GM10847 (cell line): ENCODE results near the gene COMMD8.

Experiments
- POLR2A ChIP-seq: IDR thresholded peaks from 2 replicates; pipeline ENCODE4 v1.6.1; 2011; ENCODE audit not compliant: insufficient read length; ENCODE audit errors: extremely low read depth

Gene COMMD8

DNA sequence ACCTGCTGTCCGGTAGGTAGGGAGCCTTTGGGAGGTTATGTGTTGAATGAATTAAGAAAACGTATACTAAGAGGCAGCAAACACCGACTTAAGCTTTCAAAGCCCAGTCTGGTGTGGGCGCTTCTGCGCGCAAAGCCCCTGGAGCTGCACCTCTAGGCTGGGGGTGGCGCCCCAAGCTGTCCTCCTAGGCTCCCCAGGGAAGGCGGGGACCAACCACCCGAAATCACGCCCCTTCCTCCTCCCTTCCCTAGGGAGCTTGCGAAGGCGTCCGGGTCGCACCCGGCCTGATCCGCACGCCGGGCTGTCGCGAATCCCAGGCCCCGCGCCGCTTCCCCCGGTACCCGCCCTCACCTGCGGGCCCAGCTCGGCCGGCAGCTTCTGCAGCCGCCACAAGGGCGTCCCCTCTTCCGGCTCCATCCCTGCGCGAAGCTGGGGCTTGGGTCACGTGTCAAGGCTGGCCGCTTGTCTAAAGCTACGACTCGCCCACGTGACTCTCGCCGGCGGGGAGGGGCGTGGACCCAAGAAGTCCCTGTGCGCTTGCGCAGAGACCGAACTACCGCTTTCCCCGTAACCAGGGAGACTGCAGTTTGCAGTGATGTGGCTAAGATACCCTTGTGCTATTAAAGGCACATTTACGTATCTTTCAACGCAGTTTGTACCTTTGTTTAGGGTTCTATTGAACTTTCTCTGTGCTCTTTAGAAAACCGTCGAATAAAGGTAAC lies at the start of gene COMMD8:
TSS of gene COMMD8 (minus strand) at position 468 of the 722 bp plus-strand sequence. CDS start at position 417, 51 bp downstream.
- TF ChIP-seq POLR2A, result peak; percentile 86

DNA sequence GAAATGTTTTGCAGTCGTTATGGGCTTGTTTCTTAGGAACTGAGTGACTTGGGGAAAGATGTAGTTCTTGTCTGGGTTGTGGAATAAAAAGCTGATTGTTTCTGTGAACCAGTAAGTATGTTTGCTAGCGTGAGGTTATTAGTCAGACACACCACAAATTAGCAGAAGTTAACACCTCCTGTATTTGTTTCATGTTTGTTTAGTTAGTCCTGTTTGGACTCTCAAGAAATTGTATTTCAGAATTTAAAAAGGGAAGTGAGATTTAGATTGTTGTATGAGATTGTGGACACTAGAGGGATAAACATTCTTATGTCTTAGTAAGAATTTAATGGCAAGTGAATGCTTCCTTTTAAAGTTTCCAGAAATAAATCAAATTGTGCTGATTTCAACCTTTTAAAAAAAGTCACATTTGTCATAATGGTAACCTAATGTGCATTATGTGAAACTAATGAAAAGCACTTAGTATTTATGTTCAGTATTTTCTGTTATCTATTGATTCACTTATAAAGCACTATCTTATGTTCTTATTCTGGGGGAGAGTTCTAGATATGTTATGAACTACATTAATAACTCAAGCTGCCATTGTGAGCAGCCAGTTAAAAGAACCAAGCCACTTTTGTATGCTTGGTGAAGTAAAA lies 47.1 kb upstream of the COMMD8 start:
- TF ChIP-seq POLR2A, result no peak

GRCh38 chr4:47505666-47506065 lies 42.2 kb upstream of the COMMD8 start:
- no peak for TF ChIP-seq POLR2A

- no peak for TF ChIP-seq POLR2A
Observed at GRCh38 chr4:47505147-47505546, 41.6 kb upstream of the COMMD8 start.

DNA sequence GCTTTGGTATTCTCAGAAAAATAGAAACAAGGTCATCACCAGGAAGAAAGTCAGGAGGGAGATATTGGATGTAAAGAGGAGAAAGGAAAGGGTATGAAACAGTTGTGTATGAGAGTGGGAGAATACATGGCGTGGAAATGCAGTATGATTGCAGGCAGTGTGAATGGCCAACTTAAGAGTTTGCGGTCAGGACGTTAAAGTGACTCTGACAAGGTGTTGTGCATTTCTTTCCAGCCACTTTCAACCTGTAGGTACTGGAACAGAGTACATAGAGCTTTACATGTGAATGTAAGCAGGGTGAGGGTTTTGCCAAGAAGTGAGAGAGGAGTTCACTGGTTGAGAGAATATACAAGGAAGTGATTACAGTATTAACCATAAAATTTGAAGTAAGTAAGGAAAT lies 37.3 kb upstream of the COMMD8 start:
- TF ChIP-seq POLR2A, result no peak

- no peak for TF ChIP-seq POLR2A
Observed at GRCh38 chr4:47499700-47500099, 36.2 kb upstream of the COMMD8 start.

DNA sequence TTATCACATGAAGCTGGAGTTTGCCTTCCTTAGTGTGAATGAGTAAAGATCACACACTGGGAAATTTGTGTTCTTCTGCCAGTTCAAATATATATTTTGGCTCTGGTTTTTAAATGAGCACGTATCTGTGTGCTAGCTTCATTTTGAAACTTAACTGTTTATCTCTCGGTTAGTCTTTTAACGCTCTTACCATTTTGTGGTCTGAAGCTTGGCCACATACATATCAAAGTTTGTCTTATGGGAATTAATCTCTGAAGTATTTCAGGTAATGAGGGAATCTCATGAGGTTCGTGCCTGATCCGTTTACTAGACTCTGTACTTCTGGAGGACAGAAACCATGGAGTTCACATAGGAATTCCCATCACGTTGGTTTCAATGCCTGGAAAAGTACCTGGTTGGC lies 35.4 kb upstream of the COMMD8 start:
- no peak for TF ChIP-seq POLR2A

DNA sequence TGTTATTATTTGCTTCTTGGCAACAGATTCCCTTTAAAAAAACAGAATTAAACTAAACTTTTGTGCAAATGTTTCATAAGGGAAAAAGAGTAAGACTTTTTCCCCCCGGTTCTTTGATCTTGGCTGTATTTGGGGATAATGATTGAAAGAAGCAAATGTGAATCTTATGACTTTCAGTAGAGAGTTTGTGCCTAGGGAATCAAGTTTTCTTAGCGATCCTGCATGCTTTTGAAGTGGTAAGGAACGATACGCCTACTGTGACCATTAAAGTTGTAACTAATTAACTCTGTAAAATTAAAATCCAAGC lies 30.6 kb upstream of the COMMD8 start:
- TF ChIP-seq POLR2A, result no peak

- TF ChIP-seq POLR2A, result no peak
Observed at GRCh38 chr4:47493238-47494123, 30.0 kb upstream of the COMMD8 start.

DNA sequence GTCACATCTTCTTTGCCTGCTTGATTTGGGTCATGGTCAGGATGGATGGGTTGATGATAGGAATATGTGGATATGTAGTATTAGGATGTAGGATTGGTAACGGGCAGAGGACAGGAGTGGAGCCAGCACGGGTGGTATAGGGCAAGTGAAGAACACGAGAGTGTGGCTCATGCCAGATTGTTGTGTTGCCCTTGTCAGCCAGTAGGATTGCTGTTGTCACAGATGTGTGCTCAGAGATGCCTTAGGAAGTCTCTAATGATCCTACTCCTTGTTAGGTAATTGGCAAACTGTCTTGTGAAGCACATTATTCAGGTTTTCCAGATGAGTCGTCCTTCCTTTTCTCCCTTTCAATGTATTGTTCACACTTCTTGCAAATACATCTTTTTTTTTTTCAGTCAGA lies 27.0 kb upstream of the COMMD8 start:
- TF ChIP-seq POLR2A, result no peak

GRCh38 chr4:47488706-47489105 lies 25.2 kb upstream of the COMMD8 start:
- no peak for TF ChIP-seq POLR2A

- TF ChIP-seq POLR2A, result no peak
Observed at GRCh38 chr4:47486231-47486673, 22.8 kb upstream of the COMMD8 start.

DNA sequence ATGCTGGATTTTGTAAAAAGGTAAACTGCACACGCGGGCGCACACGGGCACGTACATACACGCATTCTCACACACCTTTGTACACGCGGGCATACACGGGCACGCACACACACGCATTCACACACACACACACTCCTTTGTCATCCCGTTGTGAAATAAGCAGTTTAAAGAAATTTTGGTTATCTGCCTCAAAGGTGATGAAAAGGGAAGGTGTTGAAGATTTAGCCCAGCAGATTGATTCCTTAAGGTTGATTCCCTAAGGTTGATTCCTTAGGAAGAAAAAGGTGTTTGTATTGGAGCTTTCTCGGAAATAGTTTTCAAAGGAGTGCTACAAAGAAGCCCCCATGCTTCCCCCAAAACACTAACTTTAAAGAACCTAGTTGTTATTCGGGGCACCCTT lies 22.3 kb upstream of the COMMD8 start:
- no peak for TF ChIP-seq POLR2A

- TF ChIP-seq POLR2A, result peak; percentile 90
Observed at GRCh38 chr4:47485047-47485692, 21.7 kb upstream of the COMMD8 start, which contains the start of gene ATP10D. ATP10D (plus strand) TSS chr4:47485275; CDS start chr4:47512541, 27,266 bp downstream.

- no peak for TF ChIP-seq POLR2A
Observed at GRCh38 chr4:47484168-47484567, 20.7 kb upstream of the COMMD8 start.
